Measurements from ENCODE around the gene MIP. TPM values are rescaled to one million over a fixed set of nuclear protein-coding genes. Genes with fewer than 3 reads are reported as not detected.

MIP gene
- total and polyA plus RNA-seq, 2 donors: 0.02 to 0.09 TPM

DNA sequence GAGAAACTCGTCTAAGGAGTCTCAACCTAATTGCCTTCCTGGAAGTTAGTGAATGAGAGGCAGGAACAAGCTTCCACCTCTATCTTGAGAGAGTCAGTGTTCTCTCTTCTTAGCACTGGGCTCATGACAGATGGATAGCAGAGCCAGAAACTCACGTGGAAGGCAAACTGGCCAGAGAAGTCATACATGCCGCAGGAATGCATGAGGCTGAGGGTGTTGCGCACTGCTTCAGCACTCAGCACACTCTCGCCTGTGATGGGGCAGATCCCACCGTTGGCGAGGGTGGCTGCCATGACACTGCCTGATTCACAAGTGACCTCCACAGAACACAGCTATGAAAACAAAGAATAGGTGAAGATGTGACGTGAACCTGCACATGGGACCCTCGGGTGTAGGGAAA, 19.9 kb upstream of the MIP start:
- WGBS: 97% methylated on average over 9 of the region's 9 CpGs
- Histone ChIP-seq H3K27ac (ENCODE audit: low read depth in 1 of 2, low read length in 1 of 2) (no peak overlapping the region), H3K27me3 (ENCODE audit: control insufficient read depth in 2 of 2, insufficient read depth in 1 of 2, low read length in 1 of 2) (no peaks in the 10 kb centered on the region), H3K36me3 (ENCODE audit: control insufficient read depth in 2 of 2, insufficient read depth in 2 of 2, low read length in 1 of 2) (no peaks in the 10 kb centered on the region), H3K4me3 (ENCODE audit: low read length in 2 of 2) (no peak overlapping the region), H3K9me3 (ENCODE audit: control insufficient read depth in 2 of 2, insufficient read depth in 1 of 2, low read length in 1 of 2) (no peaks in the 10 kb centered on the region), H3K4me1 (ENCODE audit: control insufficient read depth in 2 of 2, insufficient read depth in 2 of 2, low read length in 2 of 2) (peaks cover 0 to 3% of the 10 kb centered on the region in 2 donors)
- DNase-seq (ENCODE audit: low read depth in 6 of 9, low spot score in 9 of 9): no peak

DNA sequence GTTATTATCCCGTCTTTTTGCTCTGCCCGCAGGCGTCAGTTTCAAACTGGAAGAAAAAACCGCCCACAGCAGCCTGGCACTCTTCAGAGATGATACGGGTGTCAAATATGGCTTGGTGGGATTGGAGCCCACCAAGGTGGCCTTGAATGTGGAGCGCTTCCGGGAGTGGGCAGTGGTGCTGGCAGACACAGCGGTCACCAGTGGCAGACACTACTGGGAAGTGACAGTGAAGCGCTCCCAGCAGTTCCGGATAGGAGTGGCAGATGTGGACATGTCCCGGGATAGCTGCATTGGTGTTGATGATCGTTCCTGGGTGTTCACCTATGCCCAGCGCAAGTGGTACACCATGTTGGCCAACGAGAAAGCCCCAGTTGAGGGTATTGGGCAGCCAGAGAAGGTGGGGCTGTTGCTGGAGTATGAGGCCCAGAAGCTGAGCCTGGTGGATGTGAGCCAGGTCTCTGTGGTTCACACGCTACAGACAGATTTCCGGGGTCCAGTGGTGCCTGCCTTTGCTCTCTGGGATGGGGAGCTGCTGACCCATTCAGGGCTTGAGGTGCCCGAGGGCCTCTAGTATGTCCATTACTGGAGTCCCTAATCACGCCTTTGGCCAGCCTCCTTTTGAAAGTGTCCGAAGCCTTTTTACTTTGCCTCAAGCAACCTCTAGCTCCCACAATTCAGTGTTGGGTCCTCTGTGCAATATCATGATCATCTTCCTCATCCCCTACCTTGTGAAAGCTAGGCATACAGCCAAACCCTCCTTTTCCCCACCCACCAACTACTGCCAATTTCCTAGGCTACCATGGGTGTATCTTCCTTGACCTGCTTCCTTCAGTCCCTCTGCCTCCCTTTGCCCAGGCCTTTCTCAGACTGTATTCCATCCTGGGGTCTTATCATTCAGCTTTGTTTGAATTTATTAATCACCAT, 14.8 kb upstream of the MIP start:
- Histone ChIP-seq H3K9me3 (ENCODE audit: control insufficient read depth in 2 of 2, insufficient read depth in 1 of 2, low read length in 1 of 2) (no peaks in the 10 kb centered on the region), H3K36me3 (ENCODE audit: control insufficient read depth in 2 of 2, insufficient read depth in 2 of 2, low read length in 1 of 2) (no peaks in the 10 kb centered on the region), H3K4me3 (ENCODE audit: low read length in 2 of 2) (peak overlapping the region; percentile 68 to 87), H3K27me3 (ENCODE audit: control insufficient read depth in 2 of 2, insufficient read depth in 1 of 2, low read length in 1 of 2) (no peaks in the 10 kb centered on the region), H3K27ac (ENCODE audit: low read depth in 1 of 2, low read length in 1 of 2) (peak overlapping the region in 1 of 2 donors; percentile 57), H3K4me1 (ENCODE audit: control insufficient read depth in 2 of 2, insufficient read depth in 2 of 2, low read length in 2 of 2) (peaks cover 4 to 9% of the 10 kb centered on the region in 2 donors)
- DNase-seq (ENCODE audit: low read depth in 6 of 9, low spot score in 9 of 9): no peak
- WGBS: 57% methylated on average over 19 of the region's 19 CpGs

DNA sequence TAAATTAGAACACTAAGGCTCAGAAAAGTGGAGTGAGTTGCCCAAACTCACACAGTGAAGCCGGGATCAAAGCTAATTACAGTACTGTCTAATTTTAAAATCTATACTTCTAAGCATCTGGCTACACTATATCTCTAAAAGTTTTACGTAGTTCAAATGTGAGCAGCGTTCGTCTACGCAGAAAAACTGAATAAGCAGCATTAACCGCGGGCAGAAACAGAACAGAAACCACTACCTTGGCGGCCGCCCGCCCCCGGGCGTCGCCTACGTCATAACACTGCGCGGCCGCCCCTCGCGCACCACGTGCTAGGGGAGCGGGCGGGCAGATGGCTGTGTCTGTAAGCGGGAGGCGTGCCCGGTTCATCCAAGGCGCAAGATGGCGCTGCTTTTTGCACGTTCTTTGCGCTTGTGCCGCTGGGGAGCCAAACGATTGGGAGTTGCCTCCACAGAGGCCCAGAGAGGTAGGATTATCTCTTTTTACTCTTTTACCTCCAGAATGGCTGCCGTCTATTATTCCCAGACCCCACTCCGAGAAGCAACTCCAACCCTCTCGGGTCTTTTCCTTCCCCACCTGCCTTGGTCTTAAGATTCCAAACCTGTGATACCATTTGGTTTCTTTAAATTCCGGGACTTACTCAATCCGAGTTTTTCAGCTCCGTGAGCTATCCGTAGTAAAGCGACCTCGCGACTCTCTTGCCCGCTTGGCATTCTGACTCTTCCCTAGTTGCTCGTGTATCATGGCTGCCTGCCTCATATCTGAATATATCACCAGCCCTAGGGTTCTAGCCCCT, 14.0 kb upstream of the MIP start, which contains the start of gene SPRYD4:
Gene SPRYD4 (plus strand): TSS at position 363 of the 791 bp plus-strand sequence. CDS start 14 bp downstream, at position 377.
- under 1% methylated on average over 43 of the region's 43 CpGs for WGBS
- Histone ChIP-seq H3K27ac (ENCODE audit: low read depth in 1 of 2, low read length in 1 of 2) (peak within 1 kb of the TSS; percentile 77 to 89), H3K4me1 (ENCODE audit: control insufficient read depth in 2 of 2, insufficient read depth in 2 of 2, low read length in 2 of 2) (peaks cover 4 to 11% of the 10 kb centered on the region in 2 donors), H3K27me3 (ENCODE audit: control insufficient read depth in 2 of 2, insufficient read depth in 1 of 2, low read length in 1 of 2) (no peaks in the 10 kb centered on the region), H3K4me3 (ENCODE audit: low read length in 2 of 2) (peak within 1 kb of the TSS; percentile 68 to 87), H3K36me3 (ENCODE audit: control insufficient read depth in 2 of 2, insufficient read depth in 2 of 2, low read length in 1 of 2) (no peaks in the 10 kb centered on the region), H3K9me3 (ENCODE audit: control insufficient read depth in 2 of 2, insufficient read depth in 1 of 2, low read length in 1 of 2) (no peaks in the 10 kb centered on the region)
- peak; percentile 71 to 96 (median 88) for DNase-seq (ENCODE audit: low read depth in 6 of 9, low spot score in 9 of 9)

DNA sequence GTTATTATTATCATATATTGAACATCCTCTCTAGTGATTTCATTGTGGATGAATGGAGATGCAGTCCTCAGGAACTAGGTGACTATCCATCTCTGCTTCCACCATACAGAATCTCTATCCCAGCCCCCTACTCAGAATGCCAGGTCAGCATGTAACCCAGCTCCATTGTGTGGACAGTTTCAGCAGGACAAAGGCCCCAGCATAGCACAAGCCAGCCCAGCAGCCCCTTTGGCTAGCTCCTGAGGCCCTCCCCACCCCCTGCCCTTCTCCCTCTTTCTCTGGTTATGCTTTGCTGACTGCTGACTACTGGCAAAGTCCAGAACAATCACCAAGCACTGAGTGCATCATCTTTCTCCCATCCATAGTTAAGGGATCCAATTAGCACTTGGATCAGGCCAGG, 8.1 kb upstream of the MIP start:
- H3K27me3 ChIP-seq (ENCODE audit: control insufficient read depth in 2 of 2, insufficient read depth in 1 of 2, low read length in 1 of 2): no peaks in the 10 kb centered on the region
- H3K4me3 ChIP-seq (ENCODE audit: low read length in 2 of 2): no peak overlapping the region
- peaks cover 0 to 2% of the 10 kb centered on the region in 2 donors for H3K4me1 ChIP-seq (ENCODE audit: control insufficient read depth in 2 of 2, insufficient read depth in 2 of 2, low read length in 2 of 2)
- H3K9me3 ChIP-seq (ENCODE audit: control insufficient read depth in 2 of 2, insufficient read depth in 1 of 2, low read length in 1 of 2): no peaks in the 10 kb centered on the region
- no peaks in the 10 kb centered on the region for H3K36me3 ChIP-seq (ENCODE audit: control insufficient read depth in 2 of 2, insufficient read depth in 2 of 2, low read length in 1 of 2)
- no peak overlapping the region for H3K27ac ChIP-seq (ENCODE audit: low read depth in 1 of 2, low read length in 1 of 2)
- DNase-seq (ENCODE audit: low read depth in 6 of 9, low spot score in 9 of 9): no peak

DNA sequence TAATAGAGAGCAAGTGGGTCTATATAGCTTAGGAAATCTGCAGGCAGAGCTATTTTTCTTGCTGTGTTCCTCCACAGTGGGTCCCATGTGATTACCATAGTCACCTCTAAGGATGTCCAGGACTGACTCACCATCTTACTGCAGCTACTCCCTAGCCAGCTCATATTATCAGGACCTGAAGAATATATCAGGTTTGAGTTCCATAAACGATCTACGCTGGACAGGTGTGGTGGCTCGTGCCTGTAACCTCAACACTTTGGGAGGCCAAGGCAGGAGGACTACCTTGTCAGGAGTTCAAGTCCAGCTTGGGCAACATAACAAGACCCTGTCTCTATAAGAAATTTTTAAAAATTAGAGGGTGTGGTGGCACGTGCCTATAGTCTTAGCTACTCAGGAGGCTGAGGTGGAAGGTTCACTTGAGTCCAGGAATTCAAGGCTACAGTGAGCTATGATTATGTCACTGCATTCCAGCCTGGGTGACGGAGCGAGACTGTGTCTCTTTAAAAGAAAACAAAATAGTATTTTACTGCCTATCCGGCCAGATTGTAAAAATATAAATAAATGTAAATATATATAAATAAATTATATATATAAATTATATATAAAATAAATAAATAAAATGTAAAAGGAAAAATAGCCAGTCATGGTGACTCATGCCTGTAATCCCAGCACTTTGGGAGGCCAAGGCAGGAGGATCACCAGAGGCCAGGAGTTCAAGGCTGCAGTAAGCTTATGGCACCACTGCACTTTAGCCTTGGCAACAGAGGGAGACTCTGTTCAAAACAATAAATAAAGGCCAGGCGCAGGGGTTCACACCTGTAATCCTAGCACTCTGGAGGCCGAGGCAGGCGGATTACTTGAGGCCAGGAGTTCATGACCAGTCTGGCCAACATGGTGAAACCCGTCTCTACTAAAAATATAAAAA, 7.0 kb upstream of the MIP start:
- H3K4me3 ChIP-seq (ENCODE audit: low read length in 2 of 2): no peak overlapping the region
- no peak overlapping the region for H3K27ac ChIP-seq (ENCODE audit: low read depth in 1 of 2, low read length in 1 of 2)
- DNase-seq (ENCODE audit: low read depth in 6 of 9, low spot score in 9 of 9): no peak
- H3K9me3 ChIP-seq (ENCODE audit: control insufficient read depth in 2 of 2, insufficient read depth in 1 of 2, low read length in 1 of 2): no peaks in the 10 kb centered on the region
- H3K36me3 ChIP-seq (ENCODE audit: control insufficient read depth in 2 of 2, insufficient read depth in 2 of 2, low read length in 1 of 2): no peaks in the 10 kb centered on the region
- H3K27me3 ChIP-seq (ENCODE audit: control insufficient read depth in 2 of 2, insufficient read depth in 1 of 2, low read length in 1 of 2): no peaks in the 10 kb centered on the region
- peaks cover 0 to 2% of the 10 kb centered on the region in 2 donors for H3K4me1 ChIP-seq (ENCODE audit: control insufficient read depth in 2 of 2, insufficient read depth in 2 of 2, low read length in 2 of 2)
- WGBS: 95% methylated on average over 11 of the region's 11 CpGs

DNA sequence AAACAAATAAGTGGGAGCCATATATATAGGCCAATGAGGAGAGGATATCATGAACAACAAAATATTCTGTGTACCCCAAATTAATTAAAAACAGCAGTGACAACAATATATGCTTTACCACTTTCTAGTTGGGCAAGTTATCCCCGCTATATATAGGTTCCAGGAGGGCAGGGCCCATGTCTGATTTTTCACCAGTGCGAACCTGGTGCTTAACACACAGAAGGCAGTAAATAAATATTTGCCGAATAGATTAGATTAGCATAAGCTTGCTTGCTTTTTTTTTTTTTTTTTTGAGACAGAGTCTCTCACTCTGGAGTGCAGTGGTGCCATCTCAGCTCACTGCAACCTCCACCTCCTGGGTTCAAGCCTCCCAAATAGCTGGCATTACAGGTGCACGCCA, 3.4 kb upstream of the MIP start:
- Histone ChIP-seq H3K4me3 (ENCODE audit: low read length in 2 of 2) (no peak overlapping the region), H3K9me3 (ENCODE audit: control insufficient read depth in 2 of 2, insufficient read depth in 1 of 2, low read length in 1 of 2) (no peaks in the 10 kb centered on the region), H3K27me3 (ENCODE audit: control insufficient read depth in 2 of 2, insufficient read depth in 1 of 2, low read length in 1 of 2) (no peaks in the 10 kb centered on the region), H3K27ac (ENCODE audit: low read depth in 1 of 2, low read length in 1 of 2) (no peak overlapping the region), H3K36me3 (ENCODE audit: control insufficient read depth in 2 of 2, insufficient read depth in 2 of 2, low read length in 1 of 2) (no peaks in the 10 kb centered on the region), H3K4me1 (ENCODE audit: control insufficient read depth in 2 of 2, insufficient read depth in 2 of 2, low read length in 2 of 2) (no peaks in the 10 kb centered on the region)
- DNase-seq (ENCODE audit: low read depth in 6 of 9, low spot score in 9 of 9): no peak
- WGBS: 98% methylated on average over 4 of the region's 4 CpGs

DNA sequence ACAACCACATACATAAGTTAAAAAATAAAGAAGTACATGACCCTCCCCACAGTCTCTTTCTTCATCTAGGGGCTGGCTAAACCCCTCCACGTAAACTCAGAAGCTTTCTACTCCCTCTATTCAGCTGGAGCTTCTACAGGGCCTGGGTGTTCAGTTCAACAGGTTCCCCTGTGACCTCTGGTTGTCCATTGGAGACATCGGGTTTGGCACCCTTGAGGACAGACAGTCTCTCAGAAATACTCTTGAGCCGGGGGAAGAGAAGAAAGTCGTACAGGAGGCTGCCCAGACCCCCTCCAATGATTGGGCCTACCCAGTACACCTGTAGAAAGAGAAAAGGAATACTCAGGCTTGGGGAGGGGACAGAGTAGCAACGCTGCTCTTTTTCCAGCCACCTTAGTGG, 3.3 kb downstream of the MIP start:
- DNase-seq (ENCODE audit: low read depth in 6 of 9, low spot score in 9 of 9): no peak
- Histone ChIP-seq H3K36me3 (ENCODE audit: control insufficient read depth in 2 of 2, insufficient read depth in 2 of 2, low read length in 1 of 2) (no peaks in the 10 kb centered on the region), H3K4me1 (ENCODE audit: control insufficient read depth in 2 of 2, insufficient read depth in 2 of 2, low read length in 2 of 2) (peaks cover 3 to 12% of the 10 kb centered on the region in 2 donors), H3K27ac (ENCODE audit: low read depth in 1 of 2, low read length in 1 of 2) (no peak overlapping the region), H3K9me3 (ENCODE audit: control insufficient read depth in 2 of 2, insufficient read depth in 1 of 2, low read length in 1 of 2) (no peaks in the 10 kb centered on the region), H3K4me3 (ENCODE audit: low read length in 2 of 2) (no peak overlapping the region), H3K27me3 (ENCODE audit: control insufficient read depth in 2 of 2, insufficient read depth in 1 of 2, low read length in 1 of 2) (no peaks in the 10 kb centered on the region)
- 73% methylated on average over 5 of the region's 5 CpGs for WGBS

DNA sequence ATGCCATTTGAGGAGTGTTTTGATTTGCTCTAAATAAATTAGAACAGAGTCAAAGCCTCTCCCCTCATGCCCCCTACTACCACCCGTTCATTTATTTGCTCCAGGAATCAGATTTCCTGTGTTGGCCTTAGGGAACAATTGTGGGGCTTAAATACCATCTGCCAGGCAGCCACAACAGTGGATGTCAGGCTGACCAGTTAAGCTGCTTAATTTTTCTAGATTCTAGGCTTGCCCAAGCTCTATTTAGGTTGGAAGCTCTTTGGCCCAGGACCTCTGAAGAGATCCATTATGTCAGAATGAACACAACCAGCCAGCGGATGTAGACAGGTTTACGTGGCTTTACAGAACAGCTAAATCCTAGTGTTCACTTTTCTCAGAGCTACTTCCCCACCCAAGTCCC, 4.2 kb downstream of the MIP start:
- Histone ChIP-seq H3K27ac (ENCODE audit: low read depth in 1 of 2, low read length in 1 of 2) (no peak overlapping the region), H3K9me3 (ENCODE audit: control insufficient read depth in 2 of 2, insufficient read depth in 1 of 2, low read length in 1 of 2) (no peaks in the 10 kb centered on the region), H3K27me3 (ENCODE audit: control insufficient read depth in 2 of 2, insufficient read depth in 1 of 2, low read length in 1 of 2) (no peaks in the 10 kb centered on the region), H3K4me1 (ENCODE audit: control insufficient read depth in 2 of 2, insufficient read depth in 2 of 2, low read length in 2 of 2) (peaks cover 3 to 12% of the 10 kb centered on the region in 2 donors), H3K36me3 (ENCODE audit: control insufficient read depth in 2 of 2, insufficient read depth in 2 of 2, low read length in 1 of 2) (no peaks in the 10 kb centered on the region), H3K4me3 (ENCODE audit: low read length in 2 of 2) (no peak overlapping the region)
- 94% methylated on average over 3 of the region's 3 CpGs for WGBS
- DNase-seq (ENCODE audit: low read depth in 6 of 9, low spot score in 9 of 9): no peak

All from thymus (tissue), 11 donors.